SK-N-SH (cell line): ENCODE data around the gene KIAA2012. TPM values are rescaled to one million over a fixed set of nuclear protein-coding genes. Genes with fewer than 3 reads are reported as not detected.

Experiments
- CTCF ChIA-PET: fragments of 300-600, 350-600 bp; formaldehyde crosslinking; extraction: SDS; loops from one replicate; lab custom pipeline; 2021; lab: Yijun Ruan, JAX
- POLR2A ChIA-PET: fragments of 350-600 bp; sonication (Branson Sonifier 250); formaldehyde crosslinking; extraction: SDS; loops from one replicate; lab custom pipeline; 2020; ENCODE audit warnings: antibody characterized with exemption, inconsistent platforms; lab: Yijun Ruan, JAX
- DNase-seq: peaks from one replicate; pipeline ENCODE4 v3.0.0; 2012
- H2AFZ ChIP-seq: fragments of 200-600 bp; sonication (generic); 2 replicates; pipeline ENCODE4 v1.8.1; 2016; ENCODE audit warnings: antibody characterized with exemption, mild to moderate bottlenecking, low read depth
- H3F3A ChIP-seq: fragments of 200-600 bp; sonication (generic); replicated peaks from 2 replicates; pipeline ENCODE3; 2016; ENCODE audit warnings: antibody characterized with exemption, mild to moderate bottlenecking; ENCODE audit not compliant: insufficient read depth
- H3K27ac ChIP-seq, 2 experiments: fragments of 200-500 bp in 1 of 2; fragments of 200-600 bp in 1 of 2; sonication (Bioruptor generic) in 1 of 2; sonication (generic), shearing (Covaris generic) in 1 of 2; 2 replicates each; pipeline versions ENCODE4 v1.5.1 to v1.6.1; 2014 to 2016; ENCODE audit warnings: low read depth in 2 of 2, inconsistent platforms in 1 of 2, low read length in 1 of 2, mild to moderate bottlenecking in 1 of 2, mixed read lengths in 1 of 2
- H3K27me3 ChIP-seq: fragments of 200-600 bp; sonication (generic), shearing (Covaris generic); 2 replicates; pipeline ENCODE4 v1.6.1; 2016; ENCODE audit warnings: mixed run types; ENCODE audit not compliant: insufficient read depth
- H3K36me3 ChIP-seq, 2 experiments: fragments of 200-500 bp in 1 of 2; fragments of 200-600 bp in 1 of 2; sonication (Bioruptor generic) in 1 of 2; sonication (generic) in 1 of 2; replicated peaks in 1 of 2; 2 replicates each; pipeline versions ENCODE3 to v1.5.1; 2014 to 2016; ENCODE audit warnings: low read length in 1 of 2, mild to moderate bottlenecking in 1 of 2; ENCODE audit not compliant: insufficient read depth in 2 of 2, control insufficient read depth in 1 of 2
- H3K4me1 ChIP-seq, 2 experiments: fragments of 200-500 bp in 1 of 2; fragments of 200-600 bp in 1 of 2; sonication (Bioruptor generic) in 1 of 2; sonication (generic), shearing (Covaris generic) in 1 of 2; 2 replicates each; pipeline versions ENCODE4 v1.5.1 to v1.6.1; 2014 to 2016; ENCODE audit warnings: low read depth in 1 of 2, low read length in 1 of 2, mixed run types in 1 of 2; ENCODE audit not compliant: insufficient read depth in 2 of 2, control insufficient read depth in 1 of 2
- H3K4me2 ChIP-seq: fragments of 200-600 bp; sonication (generic), shearing (Covaris generic); 2 replicates; pipeline ENCODE4 v1.6.1; 2017; ENCODE audit warnings: mixed run types
- H3K4me3 ChIP-seq, 2 experiments: fragments of 200-500 bp in 1 of 2; fragments of 200-600 bp in 1 of 2; sonication (Bioruptor generic) in 1 of 2; sonication (generic), shearing (Covaris generic) in 1 of 2; 2 replicates each; pipeline versions ENCODE4 v1.5.1 to v1.8.1; 2014 to 2016; ENCODE audit warnings: low read depth in 2 of 2, inconsistent platforms in 1 of 2, low read length in 1 of 2, mild to moderate bottlenecking in 1 of 2, mixed read lengths in 1 of 2, moderate library complexity in 1 of 2
- H3K79me2 ChIP-seq: fragments of 200-600 bp; sonication (generic); 2 replicates; pipeline ENCODE4 v1.8.1; 2017; ENCODE audit warnings: mild to moderate bottlenecking; ENCODE audit not compliant: insufficient read depth
- H3K9ac ChIP-seq: fragments of 200-600 bp; sonication (generic); 2 replicates; pipeline ENCODE4 v1.6.1; 2017; ENCODE audit warnings: mixed run types
- H3K9me2 ChIP-seq: fragments of 200-600 bp; sonication (generic); 2 replicates; pipeline ENCODE4 v1.6.1; 2017; ENCODE audit warnings: mixed run types
- H3K9me3 ChIP-seq: fragments of 200-600 bp; sonication (generic); 2 replicates; pipeline ENCODE4 v1.6.1; 2017; ENCODE audit warnings: mixed run types, mild to moderate bottlenecking, moderate library complexity
- H4K20me1 ChIP-seq: fragments of 200-600 bp; sonication (generic); 2 replicates; pipeline ENCODE4 v1.6.1; 2017; ENCODE audit warnings: mild to moderate bottlenecking, mixed run types; ENCODE audit not compliant: insufficient read depth
- CTCF ChIP-seq: fragments of 200-600 bp; sonication (generic); IDR thresholded peaks from 2 replicates; pipeline ENCODE4 v1.6.1; 2017; ENCODE audit warnings: antibody characterized with exemption, mild to moderate bottlenecking, moderate library complexity
- EP300 ChIP-seq, 2 experiments: IDR thresholded peaks; 2 replicates each; pipeline versions ENCODE4 v1.4.0 to v1.6.1; 2012; ENCODE audit warnings: borderline replicate concordance in 1 of 2, low read depth in 1 of 2, low read length in 1 of 2
- EZH2phosphoT487 ChIP-seq: fragments of 200-600 bp; sonication (generic); IDR thresholded peaks from 2 replicates; pipeline ENCODE4 v1.6.1; 2017; ENCODE audit warnings: low read depth, mixed run types, mild to moderate bottlenecking, antibody characterized with exemption, moderate library complexity, borderline replicate concordance
- FOSL2 ChIP-seq: IDR thresholded peaks from 2 replicates; pipeline ENCODE4 v1.4.0; 2012; ENCODE audit warnings: low read depth, mild to moderate bottlenecking, moderate library complexity, borderline replicate concordance
- GABPA ChIP-seq: IDR thresholded peaks from 2 replicates; pipeline ENCODE4 v1.4.0; 2012; ENCODE audit warnings: low read depth, mild to moderate bottlenecking
- GATA2 ChIP-seq: sonication (generic); formaldehyde crosslinking; IDR thresholded peaks from 2 replicates; pipeline ENCODE4 v1.5.0; 2020; ENCODE audit warnings: mild to moderate bottlenecking, missing genetic modification reagents
- JUND ChIP-seq: IDR thresholded peaks from 2 replicates; pipeline ENCODE4 v1.4.0; 2012
- MAX ChIP-seq: IDR thresholded peaks from 2 replicates; pipeline ENCODE4 v1.4.0; 2012; ENCODE audit warnings: low read depth
- MXI1 ChIP-seq: IDR thresholded peaks from 2 replicates; pipeline ENCODE4 v1.6.1; 2012; ENCODE audit warnings: mild to moderate bottlenecking, low read depth, low read length, improper control_type of control experiment
- NRF1 ChIP-seq: IDR thresholded peaks from 2 replicates; pipeline ENCODE4 v1.6.1; 2012; ENCODE audit warnings: low read depth, mild to moderate bottlenecking, low read length
- PBX3 ChIP-seq: IDR thresholded peaks from 2 replicates; pipeline ENCODE4; 2012
- POLR2AphosphoS5 ChIP-seq: IDR thresholded peaks from 2 replicates; pipeline ENCODE4 v1.6.1; 2012; ENCODE audit warnings: low read depth, low read length
- RAD21 ChIP-seq: IDR thresholded peaks from 2 replicates; pipeline ENCODE4 v1.6.1; 2012; ENCODE audit warnings: mild to moderate bottlenecking, low read length
- RCOR1 ChIP-seq: fragments of 150-350 bp; IDR thresholded peaks from 2 replicates; pipeline ENCODE4 v1.6.1; 2017; ENCODE audit warnings: antibody characterized with exemption, low read length
- SIN3A ChIP-seq: IDR thresholded peaks from 2 replicates; pipeline ENCODE4 v1.6.1; 2012; ENCODE audit warnings: low read depth, mild to moderate bottlenecking, low read length, moderate library complexity, borderline replicate concordance
- SMC3 ChIP-seq: IDR thresholded peaks from 2 replicates; pipeline ENCODE4 v1.6.1; 2012; ENCODE audit warnings: low read depth, low read length, improper control_type of control experiment
- TCF12 ChIP-seq: IDR thresholded peaks from 2 replicates; pipeline ENCODE4 v1.4.0; 2012
- TEAD4 ChIP-seq: IDR thresholded peaks from 2 replicates; pipeline ENCODE4 v1.4.0; 2012; ENCODE audit warnings: mild to moderate bottlenecking, borderline replicate concordance; ENCODE audit not compliant: insufficient read depth
- YY1 ChIP-seq: IDR thresholded peaks from 2 replicates; pipeline ENCODE4 v1.4.0; 2012; ENCODE audit warnings: low read depth, mild to moderate bottlenecking
- WGBS: methylation state at CpG from one replicate; pipeline ENCODE4 v1.1.6; 2017; ENCODE audit warnings: low lambda C conversion rate; 5-methylcytosine and 5-hydroxymethylcytosine counted together
- polyA plus RNA-seq, 3 experiments: library from polyadenylated mRNA; depleted of rRNA; stranded (reverse); fragments of >200 nt; gene quantifications; 2 replicates each; pipeline ENCODE4 v1.2.3, GENCODE V29; 2012

KIAA2012 gene
- polyA plus RNA-seq, 1 of the 3 experiments (the other 2 are of a cell fraction), result 0.07 TPM

GRCh38 chr2:202152104-202152715 is 79.2 kb downstream of the KIAA2012 start (continued):
- TF ChIP-seq CTCF (no peak), EP300 (IDR thresholded peaks at IDR 0.05; ENCODE audit: borderline replicate concordance in 1 of 2, low read depth in 1 of 2, low read length in 1 of 2) (peak; percentile 22 to 53; a peak in 1 of 4 replicates), EZH2phosphoT487 (no peak), TEAD4 (no peak; the same call in 1 of the 2 replicates)

- 94% methylated on average over 9 of the region's 9 CpGs for WGBS
- CTCF ChIA-PET, result interaction anchor here (0.6 to 3.1 kb wide), 4 partner anchors 9 to 294 kb away, joined by 3 to 11 read pairs (median 4); no protein-coding TSS in a partner anchor
- H2AFZ ChIP-seq, result no peak overlapping the region
Measured at GRCh38 chr2:202154613-202155012, 81.6 kb downstream of the KIAA2012 start.

More at GRCh38 chr2:202154613-202155012, 81.6 kb downstream of the KIAA2012 start:
- Histone ChIP-seq H3F3A (peaks cover 15% of the 10 kb centered on the region), H3K9ac (no peak overlapping the region), H3K4me3 (no peak overlapping the region), H3K36me3 (no peaks in the 10 kb centered on the region), H3K27ac (no peak overlapping the region), H3K79me2 (no peaks in the 10 kb centered on the region), H4K20me1 (no peaks in the 10 kb centered on the region), H3K4me2 (no peak overlapping the region), H3K9me2 (no peaks in the 10 kb centered on the region), H3K27me3 (no peaks in the 10 kb centered on the region), H3K4me1 (peaks cover 0 to 8% of the 10 kb centered on the region in 2 experiments; a peak in 2 of 4 replicates), H3K9me3 (no peaks in the 10 kb centered on the region)
- no peak for DNase-seq
- no peak for TF ChIP-seq MAX
- TF ChIP-seq GATA2 (CRISPR knock-in tag), result no peak
- TF ChIP-seq POLR2AphosphoS5, result no peak
- TF ChIP-seq RAD21, result no peak
- TF ChIP-seq SIN3A, result no peak
- no peak for TF ChIP-seq YY1
- no peak for TF ChIP-seq TEAD4
- TF ChIP-seq JUND, result no peak
- no peak for TF ChIP-seq TCF12
- no peak for TF ChIP-seq SMC3
- TF ChIP-seq GABPA, result no peak
- no peak for TF ChIP-seq EP300 (IDR thresholded peaks at IDR 0.05; ENCODE audit: borderline replicate concordance in 1 of 2, low read depth in 1 of 2, low read length in 1 of 2)
- no peak for TF ChIP-seq FOSL2
- TF ChIP-seq NRF1, result no peak
- no peak for TF ChIP-seq MXI1
- TF ChIP-seq EZH2phosphoT487, result no peak
- no peak for TF ChIP-seq PBX3
- TF ChIP-seq RCOR1, result no peak
- POLR2A ChIA-PET, result no interaction called here
